ENCODE measurements around the gene LTBP3.

GRCh38 chr11:65559535-65559934 lies 1.4 kb upstream of the LTBP3 start:
- TF ChIP-seq POLR2AphosphoS5 (IDR thresholded peaks at IDR 0.05; ENCODE audit: insufficient read depth, low read depth, low read length) = no peak
- no peak for TF ChIP-seq CTCF (IDR thresholded peaks at IDR 0.05; ENCODE audit: extremely low read depth in 1 of 2, insufficient read depth in 1 of 2, low read depth in 1 of 2, low read length in 2 of 2)
- no peak for TF ChIP-seq POLR2A (IDR thresholded peaks at IDR 0.05; ENCODE audit: low read depth, low read length)

Data from endothelial cell of umbilical vein (primary cell).